OCI-LY1 (cell line): Measurements from ENCODE around the gene FOXL3.

Experiments
- CTCF ChIP-seq: fragments of 200-600 bp; sonication (generic), shearing (Covaris generic); IDR thresholded peaks from 2 replicates; pipeline ENCODE4 v1.5.1; 2017; ENCODE audit warnings: mild to moderate bottlenecking, antibody characterized with exemption, low read length, moderate library complexity, mixed read lengths
- EZH2 ChIP-seq: fragments of 200-600 bp; sonication (generic), shearing (Covaris generic); IDR thresholded peaks from 2 replicates; pipeline ENCODE4 v1.8.0; 2017; ENCODE audit warnings: borderline replicate concordance, mixed run types, mild to moderate bottlenecking, antibody characterized with exemption, low read length, moderate library complexity, mixed read lengths

- no peak for TF ChIP-seq CTCF
- no peak for TF ChIP-seq EZH2
Measured at GRCh38 chr7:256981-257646, 32.9 kb upstream of the FOXL3 start.
